Measurements from ENCODE around the gene HOXD12. TPM values are rescaled to one million over a fixed set of nuclear protein-coding genes. Genes with fewer than 3 reads are reported as not detected.

HOXD12 gene
- total RNA-seq, 1 experiment from 2014 or later, result 0.58 TPM

GRCh38 chr2:176111846-176112374 lies 12.3 kb downstream of the HOXD12 start:
- H3K27me3 ChIP-seq (replicated peaks; ENCODE audit: insufficient read depth, low read depth, low read length, poor library complexity), result no peaks in the 10 kb centered on the region
- TF ChIP-seq CTCF (conservative IDR thresholded peaks at IDR 0.05; ENCODE audit: low read depth, low read length) (no peak), EZH2 (IDR thresholded peaks at IDR 0.05; ENCODE audit: borderline replicate concordance, low read depth, low read length, poor library complexity, severe bottlenecking) (no peak)
- peak overlapping the region; percentile 73 for H3K4me3 ChIP-seq (ENCODE audit: low read depth, low read length, poor library complexity, severe bottlenecking)
- BruUV-seq (replicated peaks), result no TSS peak
- ChIA-PET CTCF (interaction anchor here (0.5 to 2.4 kb wide), 3 partner anchors 10 to 542 kb away, joined by 4 to 7 read pairs (median 5); partner anchors contain the start of gene HOXD9), POLR2A (ENCODE audit: low non-redundant PET) (interaction anchor here (0.6 kb wide), 1 partner anchor 16 kb away, joined by 4 read pairs; no protein-coding TSS in a partner anchor)
- intact Hi-C loops (cut with micrococcal nuclease; ENCODE audit: unreplicated experiment), result no loop called here
- no peaks in the 10 kb centered on the region for H3K9me3 ChIP-seq (ENCODE audit: low read depth, low read length, poor library complexity, severe bottlenecking)
- H3K4me1 ChIP-seq (ENCODE audit: insufficient read depth, low read length, poor library complexity, severe bottlenecking), result peaks cover 6% of the 10 kb centered on the region
- peak overlapping the region; percentile 88 for H3K27ac ChIP-seq (ENCODE audit: low read depth, low read length, poor library complexity, severe bottlenecking)
- peaks cover 67% of the 10 kb centered on the region for H3K36me3 ChIP-seq (ENCODE audit: insufficient read depth, low read length, poor library complexity, severe bottlenecking)
- no peak for DNase-seq (ENCODE audit: low spot score)

- DNase-seq (ENCODE audit: low spot score), result peak; percentile 39
- H3K27ac ChIP-seq (ENCODE audit: low read depth, low read length, poor library complexity, severe bottlenecking), result peak overlapping the region; percentile 88
- CTCF ChIA-PET, result interaction anchor here (1.4 to 2.4 kb wide), 2 partner anchors 9 to 541 kb away, joined by 4 to 7 read pairs; partner anchors contain the start of gene HOXD9
- peak overlapping the region; percentile 73 for H3K4me3 ChIP-seq (ENCODE audit: low read depth, low read length, poor library complexity, severe bottlenecking)
- H3K36me3 ChIP-seq (ENCODE audit: insufficient read depth, low read length, poor library complexity, severe bottlenecking), result peaks cover 75% of the 10 kb centered on the region
- BruUV-seq (replicated peaks), result no TSS peak
- H3K27me3 ChIP-seq (replicated peaks; ENCODE audit: insufficient read depth, low read depth, low read length, poor library complexity), result no peaks in the 10 kb centered on the region
- H3K9me3 ChIP-seq (ENCODE audit: low read depth, low read length, poor library complexity, severe bottlenecking), result no peaks in the 10 kb centered on the region
- intact Hi-C loops (cut with micrococcal nuclease; ENCODE audit: unreplicated experiment), result no loop called here
- H3K4me1 ChIP-seq (ENCODE audit: insufficient read depth, low read length, poor library complexity, severe bottlenecking), result peaks cover 13% of the 10 kb centered on the region
- POLR2A ChIA-PET (ENCODE audit: low non-redundant PET), result no interaction called here
- TF ChIP-seq CTCF (conservative IDR thresholded peaks at IDR 0.05; ENCODE audit: low read depth, low read length) (no peak), EZH2 (IDR thresholded peaks at IDR 0.05; ENCODE audit: borderline replicate concordance, low read depth, low read length, poor library complexity, severe bottlenecking) (no peak)
Measured at GRCh38 chr2:176112375-176113302, 13.0 kb downstream of the HOXD12 start.

GRCh38 chr2:176114120-176114929 lies 14.7 kb downstream of the HOXD12 start:
- intact Hi-C loops (cut with micrococcal nuclease; ENCODE audit: unreplicated experiment), result no loop called here
- CTCF ChIA-PET, result interaction anchor here (1.4 kb wide), 2 partner anchors 13 to 538 kb away, joined by 3 read pairs; no protein-coding TSS in a partner anchor
- Histone ChIP-seq H3K27ac (ENCODE audit: low read depth, low read length, poor library complexity, severe bottlenecking) (peak overlapping the region; percentile 88), H3K4me1 (ENCODE audit: insufficient read depth, low read length, poor library complexity, severe bottlenecking) (peaks cover 22% of the 10 kb centered on the region), H3K4me3 (ENCODE audit: low read depth, low read length, poor library complexity, severe bottlenecking) (peak overlapping the region; percentile 73), H3K27me3 (replicated peaks; ENCODE audit: insufficient read depth, low read depth, low read length, poor library complexity) (no peaks in the 10 kb centered on the region), H3K36me3 (ENCODE audit: insufficient read depth, low read length, poor library complexity, severe bottlenecking) (peaks cover 85% of the 10 kb centered on the region), H3K9me3 (ENCODE audit: low read depth, low read length, poor library complexity, severe bottlenecking) (no peaks in the 10 kb centered on the region)
- BruUV-seq (replicated peaks), result no TSS peak
- DNase-seq (ENCODE audit: low spot score), result peak; percentile 34
- POLR2A ChIA-PET (ENCODE audit: low non-redundant PET), result no interaction called here
- TF ChIP-seq EZH2 (IDR thresholded peaks at IDR 0.05; ENCODE audit: borderline replicate concordance, low read depth, low read length, poor library complexity, severe bottlenecking) (no peak), CTCF (conservative IDR thresholded peaks at IDR 0.05; ENCODE audit: low read depth, low read length) (no peak)
